ENCODE data around the gene CLSTN1. TPM values are rescaled to one million over a fixed set of nuclear protein-coding genes. Genes with fewer than 3 reads are reported as not detected.

CLSTN1 gene
- total RNA-seq, 1 donor from 2014 or later, result 75.4 TPM

DNA sequence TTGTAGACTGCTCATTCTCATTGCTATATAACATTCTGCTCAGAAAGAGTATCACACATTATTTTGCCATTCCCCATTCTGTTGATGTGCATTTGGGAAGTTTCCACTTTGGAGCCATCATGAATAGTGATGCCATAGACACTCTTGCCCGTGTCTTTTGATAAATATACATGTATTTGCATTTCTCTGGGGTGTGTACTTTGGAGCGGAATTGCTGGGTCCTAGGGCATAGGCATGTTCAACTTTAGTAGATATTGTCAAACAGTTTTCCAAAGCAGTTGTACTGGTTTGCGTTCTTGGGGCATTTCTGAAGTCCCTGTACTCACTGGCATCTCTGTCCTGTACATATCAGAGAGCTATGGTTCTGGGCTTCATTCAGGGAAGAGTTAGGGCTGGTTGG, 120.1 kb downstream of the CLSTN1 start:
- Mint-ChIP-seq H3K4me3 (no peak overlapping the region), H3K27me3 (ENCODE audit: insufficient read depth, low read depth) (peaks cover 8% of the 10 kb centered on the region), H3K36me3 (no peaks in the 10 kb centered on the region), H3K4me1 (peaks cover 13% of the 10 kb centered on the region), H3K9me3 (peaks cover 6% of the 10 kb centered on the region), H3K27ac (no peak overlapping the region)
- Histone ChIP-seq H3K4me3 (no peak overlapping the region), H3F3A (ENCODE audit: low read depth) (no peaks in the 10 kb centered on the region), H3K27me3 (no peaks in the 10 kb centered on the region), H3K79me2 (ENCODE audit: low read depth) (no peaks in the 10 kb centered on the region), H3K36me3 (no peaks in the 10 kb centered on the region), H3K4me1 (no peaks in the 10 kb centered on the region), H2AFZ (replicated peaks) (no peak overlapping the region), H3K27ac (no peak overlapping the region), H4K20me1 (ENCODE audit: low read depth) (no peaks in the 10 kb centered on the region), H3K9me3 (ENCODE audit: low read depth) (no peaks in the 10 kb centered on the region), H3K9ac (no peak overlapping the region), H3K4me2 (no peak overlapping the region)
- no peak for DNase-seq (ENCODE audit: low spot score)
- TF ChIP-seq EZH2 (IDR thresholded peaks at IDR 0.05) (no peak), EZH2phosphoT487 (IDR thresholded peaks at IDR 0.05) (no peak)
- TF ChIP-seq, protein P1, sequence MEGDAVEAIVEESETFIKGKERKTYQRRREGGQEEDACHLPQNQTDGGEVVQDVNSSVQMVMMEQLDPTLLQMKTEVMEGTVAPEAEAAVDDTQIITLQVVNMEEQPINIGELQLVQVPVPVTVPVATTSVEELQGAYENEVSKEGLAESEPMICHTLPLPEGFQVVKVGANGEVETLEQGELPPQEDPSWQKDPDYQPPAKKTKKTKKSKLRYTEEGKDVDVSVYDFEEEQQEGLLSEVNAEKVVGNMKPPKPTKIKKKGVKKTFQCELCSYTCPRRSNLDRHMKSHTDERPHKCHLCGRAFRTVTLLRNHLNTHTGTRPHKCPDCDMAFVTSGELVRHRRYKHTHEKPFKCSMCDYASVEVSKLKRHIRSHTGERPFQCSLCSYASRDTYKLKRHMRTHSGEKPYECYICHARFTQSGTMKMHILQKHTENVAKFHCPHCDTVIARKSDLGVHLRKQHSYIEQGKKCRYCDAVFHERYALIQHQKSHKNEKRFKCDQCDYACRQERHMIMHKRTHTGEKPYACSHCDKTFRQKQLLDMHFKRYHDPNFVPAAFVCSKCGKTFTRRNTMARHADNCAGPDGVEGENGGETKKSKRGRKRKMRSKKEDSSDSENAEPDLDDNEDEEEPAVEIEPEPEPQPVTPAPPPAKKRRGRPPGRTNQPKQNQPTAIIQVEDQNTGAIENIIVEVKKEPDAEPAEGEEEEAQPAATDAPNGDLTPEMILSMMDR (IDR thresholded peaks at IDR 0.05), result no peak

DNA sequence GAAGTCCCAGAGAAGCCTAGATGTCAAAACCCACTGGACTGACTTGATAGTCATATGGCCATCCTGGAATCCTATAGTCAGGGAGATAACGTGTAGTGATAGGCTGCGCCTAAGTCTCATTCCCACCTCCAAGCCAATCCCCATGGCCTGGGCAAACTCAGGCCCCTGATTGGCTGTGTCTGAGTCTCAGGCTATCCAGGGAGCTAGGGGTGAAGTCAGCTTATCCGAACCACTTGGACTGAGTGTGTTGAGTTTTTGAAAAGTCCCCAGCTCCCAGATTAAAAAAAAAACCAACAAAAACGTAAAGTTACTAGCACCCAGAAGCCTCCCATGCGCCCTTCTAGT, 120.6 kb downstream of the CLSTN1 start:
- no peaks in the 10 kb centered on the region for H3K36me3 ChIP-seq
- H4K20me1 ChIP-seq (ENCODE audit: low read depth), result no peaks in the 10 kb centered on the region
- H3K9me3 ChIP-seq (ENCODE audit: low read depth), result no peaks in the 10 kb centered on the region
- Mint-ChIP-seq H3K4me3 (no peak overlapping the region), H3K9me3 (peaks cover 6% of the 10 kb centered on the region), H3K36me3 (no peaks in the 10 kb centered on the region), H3K27ac (no peak overlapping the region), H3K27me3 (ENCODE audit: insufficient read depth, low read depth) (peaks cover 8% of the 10 kb centered on the region), H3K4me1 (peaks cover 13% of the 10 kb centered on the region)
- H3K4me3 ChIP-seq, result no peak overlapping the region
- H3K9ac ChIP-seq, result no peak overlapping the region
- no peak overlapping the region for H3K27ac ChIP-seq
- no peak overlapping the region for H3K4me2 ChIP-seq
- no peaks in the 10 kb centered on the region for H3K27me3 ChIP-seq
- no peak overlapping the region for H2AFZ ChIP-seq (replicated peaks)
- TF ChIP-seq EZH2phosphoT487 (IDR thresholded peaks at IDR 0.05) (no peak), EZH2 (IDR thresholded peaks at IDR 0.05) (no peak)
- TF ChIP-seq, protein P1 (IDR thresholded peaks at IDR 0.05), result no peak
- no peaks in the 10 kb centered on the region for H3F3A ChIP-seq (ENCODE audit: low read depth)
- H3K79me2 ChIP-seq (ENCODE audit: low read depth), result no peaks in the 10 kb centered on the region
- no peaks in the 10 kb centered on the region for H3K4me1 ChIP-seq
- DNase-seq (ENCODE audit: low spot score), result no peak

DNA sequence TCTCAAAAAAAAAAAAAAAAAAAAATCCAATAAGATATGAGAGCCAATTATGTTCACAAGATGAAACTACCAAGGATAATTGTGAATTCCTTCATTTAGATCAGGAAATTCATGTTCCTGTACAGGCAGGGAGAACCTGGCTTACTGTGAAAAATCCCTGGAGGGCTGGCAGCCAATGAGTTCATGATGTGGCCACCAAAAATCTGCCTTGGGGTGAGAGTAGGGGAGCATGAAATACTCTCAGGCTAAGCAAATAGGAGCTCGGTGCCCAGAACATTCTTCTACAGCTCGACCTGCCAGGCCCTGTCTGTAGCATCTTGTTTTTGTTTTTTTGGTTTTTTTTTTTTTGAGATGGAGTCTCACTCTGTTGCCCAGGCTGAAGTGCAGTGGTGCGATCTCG, 122.1 kb downstream of the CLSTN1 start:
- TF ChIP-seq EZH2 (IDR thresholded peaks at IDR 0.05) (no peak), EZH2phosphoT487 (IDR thresholded peaks at IDR 0.05) (no peak)
- TF ChIP-seq, protein P1 (IDR thresholded peaks at IDR 0.05), result no peak
- H3K36me3 ChIP-seq, result no peaks in the 10 kb centered on the region
- Mint-ChIP-seq H3K9me3 (peaks cover 6% of the 10 kb centered on the region), H3K4me3 (no peak overlapping the region), H3K27ac (no peak overlapping the region), H3K27me3 (ENCODE audit: insufficient read depth, low read depth) (peaks cover 5% of the 10 kb centered on the region), H3K36me3 (no peaks in the 10 kb centered on the region), H3K4me1 (peaks cover 13% of the 10 kb centered on the region)
- no peak for DNase-seq (ENCODE audit: low spot score)
- H3K4me3 ChIP-seq, result no peak overlapping the region
- H3K79me2 ChIP-seq (ENCODE audit: low read depth), result no peaks in the 10 kb centered on the region
- H4K20me1 ChIP-seq (ENCODE audit: low read depth), result no peaks in the 10 kb centered on the region
- no peaks in the 10 kb centered on the region for H3F3A ChIP-seq (ENCODE audit: low read depth)
- H3K27me3 ChIP-seq, result no peaks in the 10 kb centered on the region
- H3K4me1 ChIP-seq, result no peaks in the 10 kb centered on the region
- H3K4me2 ChIP-seq, result no peak overlapping the region
- H3K9me3 ChIP-seq (ENCODE audit: low read depth), result no peaks in the 10 kb centered on the region
- no peak overlapping the region for H2AFZ ChIP-seq (replicated peaks)
- no peak overlapping the region for H3K9ac ChIP-seq
- H3K27ac ChIP-seq, result no peak overlapping the region

Measured in neural progenitor cell (in vitro differentiated cells).